Endothelial cell of umbilical vein (primary cell): ENCODE data around the gene ACTR3. TPM values are rescaled to one million over a fixed set of nuclear protein-coding genes. Genes with fewer than 3 reads are reported as not detected.

ENCODE experiments used
- BruUV-seq: library from RNA; stranded (reverse); fragments of 400-500 nt; replicated peaks from 2 replicates; lab custom pipeline; 2021; lab: Mats Ljungman, UMichigan
- CTCF ChIA-PET: fragments of 300-600, 350-600 bp; sonication (Branson Sonifier 250); formaldehyde crosslinking; loops from one replicate; lab custom pipeline; 2021; ENCODE audit warnings: antibody characterized with exemption, inconsistent platforms; lab: Charles Lee
- POLR2A ChIA-PET: fragments of 300-600, 350-600 bp; sonication (Branson Sonifier 250); formaldehyde crosslinking; loops from one replicate; lab custom pipeline; 2021; ENCODE audit warnings: antibody characterized with exemption, inconsistent platforms; lab: Charles Lee
- DNase-seq: peaks from one replicate; pipeline ENCODE4 v3.0.0-alpha.2; 2011; ENCODE audit warnings: low read depth, low spot score
- FAIRE-seq: peaks from 2 replicates; lab custom pipeline; 2011; peaks lifted over from hg19 to GRCh38; lab: Jason Lieb, UNC
- H2AFZ ChIP-seq: 2 replicates; pipeline ENCODE4 v1.6.0; 2012; ENCODE audit warnings: low read depth, low read length, control low read depth, inconsistent platforms
- H3K27ac ChIP-seq: 2 replicates; pipeline ENCODE4 v1.5.1; 2011; ENCODE audit warnings: low read depth, mild to moderate bottlenecking, control low read depth, low read length, moderate library complexity; ENCODE audit not compliant: insufficient read depth
- H3K27me3 ChIP-seq, 2 experiments: 2 replicates each; pipeline versions ENCODE4 v1.6.0 to v1.6.1; 2011; ENCODE audit warnings: low read length in 2 of 2, mixed read lengths in 1 of 2; ENCODE audit not compliant: control insufficient read depth in 2 of 2, insufficient read depth in 2 of 2
- H3K36me3 ChIP-seq, 2 experiments: 2 replicates in 1 of 2; 3 replicates in 1 of 2; pipeline ENCODE4 v1.5.1; 2011; ENCODE audit warnings: low read length in 2 of 2, mild to moderate bottlenecking in 1 of 2, moderate library complexity in 1 of 2; ENCODE audit not compliant: control insufficient read depth in 2 of 2, insufficient read depth in 2 of 2; ENCODE audit errors: extremely low read depth in 1 of 2
- H3K4me1 ChIP-seq: 3 replicates; pipeline ENCODE4 v1.5.1; 2011; ENCODE audit warnings: mild to moderate bottlenecking, low read length; ENCODE audit not compliant: control insufficient read depth, insufficient read depth; ENCODE audit errors: extremely low read depth
- H3K4me2 ChIP-seq: 2 replicates; pipeline ENCODE4 v1.6.1; 2011; ENCODE audit warnings: low read length, control low read depth, mixed read lengths; ENCODE audit not compliant: insufficient read depth
- H3K4me3 ChIP-seq, 3 experiments: fragments of 200-600 bp in 1 of 3; sonication (generic), shearing (Covaris generic) in 1 of 3; replicated peaks in 1 of 3; 2 replicates each; pipeline ENCODE4 v1.5.1; 2011 to 2016; ENCODE audit warnings: control low read depth in 3 of 3, low read length in 3 of 3, mild to moderate bottlenecking in 2 of 3, inconsistent platforms in 1 of 3, low read depth in 1 of 3, moderate library complexity in 1 of 3; ENCODE audit not compliant: insufficient read depth in 1 of 3
- H3K79me2 ChIP-seq: 2 replicates; pipeline ENCODE4 v1.6.0; 2012; ENCODE audit warnings: low read length, inconsistent platforms; ENCODE audit not compliant: control insufficient read depth, insufficient read depth
- H3K9ac ChIP-seq: replicated peaks from 2 replicates; pipeline ENCODE3; 2011; ENCODE audit warnings: low read length, control low read depth; ENCODE audit not compliant: insufficient read depth; ENCODE audit errors: extremely low read depth
- H3K9me1 ChIP-seq: replicated peaks from 3 replicates; pipeline ENCODE4 v1.6.0; 2011; ENCODE audit warnings: mild to moderate bottlenecking, low read length; ENCODE audit not compliant: control insufficient read depth, insufficient read depth; ENCODE audit errors: extremely low read depth
- H3K9me3 ChIP-seq: replicated peaks from 2 replicates; pipeline ENCODE4 v1.5.1; 2012; ENCODE audit warnings: low read length, inconsistent platforms; ENCODE audit not compliant: control insufficient read depth, insufficient read depth
- H4K20me1 ChIP-seq: replicated peaks from 2 replicates; pipeline ENCODE3; 2011; ENCODE audit warnings: mild to moderate bottlenecking, low read length; ENCODE audit not compliant: control insufficient read depth, insufficient read depth; ENCODE audit errors: extremely low read depth
- EZH2 ChIP-seq: IDR thresholded peaks from 2 replicates; pipeline ENCODE4 v1.6.1; 2012; ENCODE audit warnings: borderline replicate concordance, low read depth, mild to moderate bottlenecking, moderate library complexity, low read length, inconsistent platforms; ENCODE audit not compliant: severe bottlenecking
- FOS ChIP-seq: IDR thresholded peaks from 2 replicates; pipeline ENCODE4 v1.6.1; 2011; ENCODE audit warnings: mild to moderate bottlenecking, low read length, moderate library complexity, borderline replicate concordance; ENCODE audit not compliant: insufficient read depth
- GATA2 ChIP-seq: IDR thresholded peaks from 2 replicates; pipeline ENCODE4 v1.7.0; 2011; ENCODE audit warnings: low read depth, mild to moderate bottlenecking, moderate library complexity, mixed read lengths, low read length; ENCODE audit not compliant: insufficient read length, insufficient read depth
- JUN ChIP-seq: IDR thresholded peaks from 2 replicates; pipeline ENCODE4 v1.6.1; 2011; ENCODE audit warnings: borderline replicate concordance, low read depth; ENCODE audit not compliant: insufficient read length, insufficient read depth
- MYC ChIP-seq: IDR thresholded peaks from one replicate; pipeline ENCODE4 v1.6.1; 2011; ENCODE audit warnings: mild to moderate bottlenecking, low read depth, low read length
- POLR2A ChIP-seq: IDR thresholded peaks from 2 replicates; pipeline ENCODE4 v1.6.1; 2012; ENCODE audit warnings: low read depth, mild to moderate bottlenecking, control low read depth, low read length
- POLR2AphosphoS5 ChIP-seq: IDR thresholded peaks from 2 replicates; pipeline ENCODE4 v1.6.1; 2012; ENCODE audit warnings: low read depth, mild to moderate bottlenecking, control low read depth, low read length, moderate library complexity; ENCODE audit not compliant: insufficient read depth
- dilution Hi-C: fragments of 300-500 bp; cut with MboI; formaldehyde crosslinking; loops from one replicate; pipeline ENCODE4 v1.15.0; 2019; ENCODE audit warnings: low sequenced_read_pairs; ENCODE audit not compliant: extremely low pct_ligation_motif_present
- intact Hi-C: fragments of 100-400 bp; cut with micrococcal nuclease; formaldehyde crosslinking; loops from one replicate; pipeline ENCODE4 v1.10.0; 2022
- polyA plus RNA-seq, 4 experiments: library from polyadenylated mRNA; depleted of rRNA in 3 of 4; stranded (reverse) in 3 of 4; unstranded in 1 of 4; fragments of >200 nt; gene quantifications; 2 replicates each; pipeline versions ENCODE4 v1.2.1 to v1.2.3, GENCODE V29; 2011 to 2012; ENCODE audit warnings: missing spikeins in 1 of 4
- total RNA-seq: library from RNA; stranded (reverse); gene quantifications from 2 replicates; pipeline ENCODE4 v1.2.3, GENCODE V29; 2021
- TF ChIP-seq, protein P1 (sequence below), 2 donors: IDR thresholded peaks; 1 replicate in 1 of 2; 2 replicates in 1 of 2; pipeline ENCODE4 v1.5.1; 2011; ENCODE audit warnings: low read length in 2 of 2, mild to moderate bottlenecking in 2 of 2, moderate library complexity in 2 of 2, control low read depth in 1 of 2, inconsistent platforms in 1 of 2, low read depth in 1 of 2; ENCODE audit not compliant: insufficient read depth in 1 of 2; ENCODE audit errors: extremely low read depth in 1 of 2
- TF ChIP-seq, protein P2 (sequence below): IDR thresholded peaks from 2 replicates; pipeline ENCODE4 v1.6.1; 2011; ENCODE audit not compliant: insufficient read depth, insufficient read length

ACTR3 gene
- total and polyA plus RNA-seq, 2 donors (not counting 3 experiments of a cell fraction or from before 2014, with no cell fraction given) = 120 to 401 TPM

DNA sequence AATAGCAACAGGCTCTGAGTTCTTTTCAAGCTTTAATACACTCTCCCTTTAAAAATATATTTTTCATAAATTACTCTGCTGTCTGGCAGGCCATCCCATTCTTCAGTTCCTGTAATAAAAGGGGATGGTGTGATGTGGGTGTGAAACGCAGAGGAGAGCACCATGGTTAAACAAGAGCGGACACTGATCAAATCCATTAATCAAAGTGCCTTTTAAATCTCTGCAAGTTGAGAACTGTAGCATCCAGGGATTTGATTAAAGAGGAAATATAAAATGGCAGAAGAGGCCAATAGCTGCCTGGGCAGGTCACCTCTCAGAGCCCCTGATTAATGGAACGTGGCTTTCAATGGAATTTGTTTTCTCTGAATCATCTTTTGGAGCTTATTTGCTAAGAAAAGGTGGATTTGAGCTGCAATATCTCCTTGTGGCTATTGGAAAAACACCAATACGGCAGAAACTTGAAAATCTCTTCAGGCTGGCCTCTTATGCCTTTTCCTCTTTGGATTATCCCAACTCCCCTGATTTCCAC lies 96.9 kb downstream of the ACTR3 start:
- H3K27me3 ChIP-seq = no peaks in the 10 kb centered on the region
- H3K9ac ChIP-seq = no peak overlapping the region
- no peaks in the 10 kb centered on the region for H3K36me3 ChIP-seq
- no peaks in the 10 kb centered on the region for H4K20me1 ChIP-seq
- no peaks in the 10 kb centered on the region for H3K9me3 ChIP-seq
- TF ChIP-seq, protein P1, sequence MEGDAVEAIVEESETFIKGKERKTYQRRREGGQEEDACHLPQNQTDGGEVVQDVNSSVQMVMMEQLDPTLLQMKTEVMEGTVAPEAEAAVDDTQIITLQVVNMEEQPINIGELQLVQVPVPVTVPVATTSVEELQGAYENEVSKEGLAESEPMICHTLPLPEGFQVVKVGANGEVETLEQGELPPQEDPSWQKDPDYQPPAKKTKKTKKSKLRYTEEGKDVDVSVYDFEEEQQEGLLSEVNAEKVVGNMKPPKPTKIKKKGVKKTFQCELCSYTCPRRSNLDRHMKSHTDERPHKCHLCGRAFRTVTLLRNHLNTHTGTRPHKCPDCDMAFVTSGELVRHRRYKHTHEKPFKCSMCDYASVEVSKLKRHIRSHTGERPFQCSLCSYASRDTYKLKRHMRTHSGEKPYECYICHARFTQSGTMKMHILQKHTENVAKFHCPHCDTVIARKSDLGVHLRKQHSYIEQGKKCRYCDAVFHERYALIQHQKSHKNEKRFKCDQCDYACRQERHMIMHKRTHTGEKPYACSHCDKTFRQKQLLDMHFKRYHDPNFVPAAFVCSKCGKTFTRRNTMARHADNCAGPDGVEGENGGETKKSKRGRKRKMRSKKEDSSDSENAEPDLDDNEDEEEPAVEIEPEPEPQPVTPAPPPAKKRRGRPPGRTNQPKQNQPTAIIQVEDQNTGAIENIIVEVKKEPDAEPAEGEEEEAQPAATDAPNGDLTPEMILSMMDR (IDR thresholded peaks at IDR 0.05; ENCODE audit: extremely low read depth in 1 of 2, insufficient read depth in 1 of 2, low read depth in 1 of 2, low read length in 2 of 2) = no peak
- TF ChIP-seq EZH2 (no peak), MYC (no peak)
- TF ChIP-seq, protein P2, sequence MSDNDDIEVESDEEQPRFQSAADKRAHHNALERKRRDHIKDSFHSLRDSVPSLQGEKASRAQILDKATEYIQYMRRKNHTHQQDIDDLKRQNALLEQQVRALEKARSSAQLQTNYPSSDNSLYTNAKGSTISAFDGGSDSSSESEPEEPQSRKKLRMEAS = no peak
- H3K4me1 ChIP-seq = no peaks in the 10 kb centered on the region
- FAIRE-seq = no peak
- H3K4me2 ChIP-seq = no peak overlapping the region
- no TSS peak for BruUV-seq
- no peak overlapping the region for H3K27ac ChIP-seq
- no peaks in the 10 kb centered on the region for H3K79me2 ChIP-seq
- dilution Hi-C loops (no loop called here), intact Hi-C loops (no loop called here)
- no peak for DNase-seq
- ChIA-PET POLR2A (no interaction called here), CTCF (interaction anchor here (1.2 to 1.3 kb wide), 2 partner anchors 9 to 21 kb away, joined by 3 read pairs; no protein-coding TSS in a partner anchor)
- H2AFZ ChIP-seq = no peak overlapping the region
- no peak overlapping the region for H3K4me3 ChIP-seq
- H3K9me1 ChIP-seq = no peaks in the 10 kb centered on the region

DNA sequence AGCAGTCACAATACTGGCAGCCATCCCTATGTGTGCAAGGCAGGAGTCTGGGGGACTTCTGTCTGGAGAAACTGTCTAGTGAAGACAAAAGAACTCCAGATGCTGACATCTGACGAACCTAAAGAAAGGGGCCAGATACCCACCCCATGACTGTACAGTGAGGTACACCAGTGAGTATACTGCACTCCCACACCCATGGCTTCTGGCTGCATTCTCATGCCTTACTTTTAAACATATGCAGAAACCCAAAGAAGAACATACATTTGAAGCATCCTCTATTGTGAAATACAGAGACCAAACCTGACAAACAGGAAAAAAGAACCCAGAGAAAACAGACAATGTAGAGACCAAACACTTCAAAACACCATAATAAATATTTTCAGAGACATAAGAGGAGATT lies 102.2 kb downstream of the ACTR3 start:
- no peak for DNase-seq
- no peak overlapping the region for H2AFZ ChIP-seq
- no peaks in the 10 kb centered on the region for H3K9me3 ChIP-seq
- POLR2A ChIA-PET = no interaction called here
- BruUV-seq = no TSS peak
- CTCF ChIA-PET = no interaction called here
- TF ChIP-seq FOS = no peak
- TF ChIP-seq, protein P2 = no peak
- TF ChIP-seq EZH2 = no peak
- TF ChIP-seq POLR2AphosphoS5 = no peak
- TF ChIP-seq, protein P1 (IDR thresholded peaks at IDR 0.05; ENCODE audit: extremely low read depth in 1 of 2, insufficient read depth in 1 of 2, low read depth in 1 of 2, low read length in 2 of 2) = no peak
- no peak for TF ChIP-seq POLR2A
- no peak for TF ChIP-seq MYC
- no peak for TF ChIP-seq JUN
- TF ChIP-seq GATA2 = no peak
- dilution Hi-C loops (no loop called here), intact Hi-C loops (no loop called here)
- no peak overlapping the region for H3K4me3 ChIP-seq
- H3K36me3 ChIP-seq = no peaks in the 10 kb centered on the region
- no peak overlapping the region for H3K4me2 ChIP-seq
- no peaks in the 10 kb centered on the region for H3K79me2 ChIP-seq
- H4K20me1 ChIP-seq = no peaks in the 10 kb centered on the region
- no peak overlapping the region for H3K9ac ChIP-seq
- H3K9me1 ChIP-seq = no peaks in the 10 kb centered on the region
- H3K27ac ChIP-seq = no peak overlapping the region
- H3K27me3 ChIP-seq = no peaks in the 10 kb centered on the region
- H3K4me1 ChIP-seq = no peaks in the 10 kb centered on the region
- no peak for FAIRE-seq
